Measurements from ENCODE around the gene JHY. TPM values are rescaled to one million over a fixed set of nuclear protein-coding genes. Genes with fewer than 3 reads are reported as not detected.

JHY gene
- total and polyA plus RNA-seq, 2 of the 8 experiments (the other 6 are each of a cell fraction or from before 2014, with no cell fraction given), result 0.29 to 0.91 TPM

- TF ChIP-seq RNF2 (IDR thresholded peaks at IDR 0.05; ENCODE audit: borderline replicate concordance, low read depth, low read length, missing control alignments, poor library complexity, severe bottlenecking) (no peak), NRF1 (IDR thresholded peaks at IDR 0.05; ENCODE audit: low read depth, low read length) (no peak), BACH1 (IDR thresholded peaks at IDR 0.05; ENCODE audit: low read length) (no peak)
Measured at GRCh38 chr11:122910775-122911174, 28.2 kb downstream of the JHY start (continued).

Measured in H1 (cell line).